Mucosa of descending colon (tissue), 3 donors: ENCODE data around the gene LMOD3. TPM values are rescaled to one million over a fixed set of nuclear protein-coding genes. Genes with fewer than 3 reads are reported as not detected.

Source experiments
- ATAC-seq: fragments of 200-7000 bp; cut with Tn5 transposase; one replicate; pipeline ENCODE4 v1.9.1; 2020; ENCODE audit warnings: mild to moderate bottlenecking, moderate library complexity
- DNase-seq, 3 donors: peaks; one replicate each; pipeline ENCODE4 v3.0.0-alpha.2; 2020
- H3K36me3 ChIP-seq: fragments of 200-600 bp; one replicate; pipeline ENCODE4 v1.8.0; 2021; ENCODE audit warnings: low read depth, mild to moderate bottlenecking
- H3K4me1 ChIP-seq: fragments of 200-600 bp; one replicate; pipeline ENCODE4 v1.8.0; 2021; ENCODE audit warnings: low read depth, mild to moderate bottlenecking
- H3K4me3 ChIP-seq: fragments of 200-600 bp; one replicate; pipeline ENCODE4 v1.8.0; 2021; ENCODE audit warnings: mild to moderate bottlenecking
- H3K9me3 ChIP-seq: fragments of 200-600 bp; one replicate; pipeline ENCODE4 v1.8.0; 2021; ENCODE audit warnings: mild to moderate bottlenecking
- CTCF ChIP-seq: fragments of 200-600 bp; IDR thresholded peaks from one replicate; pipeline ENCODE4 v1.8.0; 2022; ENCODE audit warnings: antibody characterized with exemption, mild to moderate bottlenecking
- intact Hi-C, 2 donors: fragments of 100-400 bp; cut with DNase I in 1 of 2; cut with micrococcal nuclease in 1 of 2; formaldehyde crosslinking; loops; one replicate each; pipeline versions ENCODE4 v1.11.0 to v1.11.1; 2022; cut with DNase I, micrococcal nuclease
- total RNA-seq, 3 donors: library from RNA; stranded (reverse); fragmentation: NEBNext Ultra II Directional in 2 of 3; extraction: Animal tissue kit (Norgen Biotek cat#: 25700) in 2 of 3; gene quantifications; one replicate each; pipeline versions ENCODE4 v1.2.1 to v1.2.4, GENCODE V29; 2021 to 2023
- donor health status: DM: no; HTN: no; CAD: no; lungs with moderate emphysema.
- donor health status: DM: no; HTN: no; CAD: no.
- donor health status: DM: no; HTN: yes; CAD: no.

The LMOD3 gene
- total RNA-seq, 3 donors from 2014 or later = 0.13 to 0.34 TPM; not detected in 1

GRCh38 chr3:69119138-69119537 lies 3.3 kb downstream of the LMOD3 start:
- H3K36me3 ChIP-seq = no peaks in the 10 kb centered on the region
- TF ChIP-seq CTCF = no peak
- intact Hi-C loops = no loop called here
- DNase-seq (no peak), ATAC-seq (no peak)
- H3K4me1 ChIP-seq = no peaks in the 10 kb centered on the region
- no peaks in the 10 kb centered on the region for H3K9me3 ChIP-seq
- no peak overlapping the region for H3K4me3 ChIP-seq

- no peaks in the 10 kb centered on the region for H3K4me1 ChIP-seq
- no peak for DNase-seq
- H3K9me3 ChIP-seq = no peaks in the 10 kb centered on the region
- ATAC-seq = no peak
- no peaks in the 10 kb centered on the region for H3K36me3 ChIP-seq
- no peak overlapping the region for H3K4me3 ChIP-seq
- no peak for TF ChIP-seq CTCF
- intact Hi-C loops = no loop called here
Measured at GRCh38 chr3:69118555-69118954, 3.8 kb downstream of the LMOD3 start.

GRCh38 chr3:69116897-69117296 lies 5.5 kb downstream of the LMOD3 start:
- intact Hi-C loops = no loop called here
- Histone ChIP-seq H3K4me1 (no peaks in the 10 kb centered on the region), H3K36me3 (no peaks in the 10 kb centered on the region), H3K9me3 (no peaks in the 10 kb centered on the region), H3K4me3 (no peak overlapping the region)
- no peak for TF ChIP-seq CTCF
- DNase-seq = no peak
- peak; percentile 69 for ATAC-seq

GRCh38 chr3:69116162-69116561 lies 6.2 kb downstream of the LMOD3 start:
- intact Hi-C loops = no loop called here
- ATAC-seq (no peak), DNase-seq (no peak)
- Histone ChIP-seq H3K36me3 (no peaks in the 10 kb centered on the region), H3K9me3 (no peaks in the 10 kb centered on the region), H3K4me3 (no peak overlapping the region), H3K4me1 (no peaks in the 10 kb centered on the region)
- TF ChIP-seq CTCF = no peak

- no peak for DNase-seq
- H3K4me3 ChIP-seq = no peak overlapping the region
- no peaks in the 10 kb centered on the region for H3K36me3 ChIP-seq
- ATAC-seq = peak; percentile 48
- no peaks in the 10 kb centered on the region for H3K9me3 ChIP-seq
- TF ChIP-seq CTCF = no peak
- H3K4me1 ChIP-seq = no peaks in the 10 kb centered on the region
- intact Hi-C loops = no loop called here
Measured at GRCh38 chr3:69115731-69116130, 6.7 kb downstream of the LMOD3 start.

GRCh38 chr3:69113536-69113935 lies 8.9 kb downstream of the LMOD3 start:
- no peak for DNase-seq

More at GRCh38 chr3:69113536-69113935, 8.9 kb downstream of the LMOD3 start:
- no peaks in the 10 kb centered on the region for H3K4me1 ChIP-seq
- intact Hi-C loops = no loop called here
- TF ChIP-seq CTCF = no peak
- no peaks in the 10 kb centered on the region for H3K36me3 ChIP-seq
- no peaks in the 10 kb centered on the region for H3K9me3 ChIP-seq
- H3K4me3 ChIP-seq = no peak overlapping the region
- no peak for ATAC-seq
